ENCODE measurements around the gene APMAP.

The APMAP gene

DNA sequence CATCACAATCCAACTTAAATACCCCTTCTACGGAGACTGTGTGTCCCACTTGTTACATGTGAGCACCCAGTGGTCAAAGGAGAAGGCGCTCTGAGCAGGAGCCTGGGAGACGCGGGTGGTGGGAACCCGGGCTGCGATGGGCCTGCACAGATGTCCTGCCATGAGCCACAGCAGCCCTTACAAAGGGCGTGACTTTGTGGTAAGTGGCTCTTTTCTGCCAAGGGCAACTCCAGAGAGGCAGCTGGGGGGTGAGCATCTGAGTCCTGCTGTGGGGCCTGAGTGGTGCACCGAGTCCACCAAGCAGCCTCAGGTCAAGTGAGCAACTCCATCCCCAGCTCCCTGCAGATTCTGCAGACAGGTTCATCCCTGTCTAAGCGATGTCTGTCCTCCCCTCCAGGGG lies 77.1 kb downstream of the APMAP start:
- Histone ChIP-seq H3K4me2 (ENCODE audit: low read length) (no peak overlapping the region), H2AFZ (ENCODE audit: low read depth, low read length) (no peak overlapping the region), H3K27me3 (ENCODE audit: low read depth, low read length) (peaks cover 15% of the 10 kb centered on the region; the same call in 1 of the 2 replicates), H3K4me3 (ENCODE audit: low read length) (no peak overlapping the region), H3K4me1 (ENCODE audit: low read length) (peaks cover 25% of the 10 kb centered on the region), H3K9me3 (ENCODE audit: insufficient read depth, low read length) (no peaks in the 10 kb centered on the region), H3K36me3 (replicated peaks; ENCODE audit: low read depth, low read length) (no peaks in the 10 kb centered on the region), H4K20me1 (ENCODE audit: insufficient read depth, low read length) (no peaks in the 10 kb centered on the region), H3K9ac (ENCODE audit: low read length) (no peak overlapping the region), H3K27ac (ENCODE audit: low read length) (no peak overlapping the region), H3K79me2 (ENCODE audit: low read length) (no peaks in the 10 kb centered on the region)
- no peak for TF ChIP-seq EZH2phosphoT487 (IDR thresholded peaks at IDR 0.05; ENCODE audit: low read depth)
- TF ChIP-seq, protein P1, sequence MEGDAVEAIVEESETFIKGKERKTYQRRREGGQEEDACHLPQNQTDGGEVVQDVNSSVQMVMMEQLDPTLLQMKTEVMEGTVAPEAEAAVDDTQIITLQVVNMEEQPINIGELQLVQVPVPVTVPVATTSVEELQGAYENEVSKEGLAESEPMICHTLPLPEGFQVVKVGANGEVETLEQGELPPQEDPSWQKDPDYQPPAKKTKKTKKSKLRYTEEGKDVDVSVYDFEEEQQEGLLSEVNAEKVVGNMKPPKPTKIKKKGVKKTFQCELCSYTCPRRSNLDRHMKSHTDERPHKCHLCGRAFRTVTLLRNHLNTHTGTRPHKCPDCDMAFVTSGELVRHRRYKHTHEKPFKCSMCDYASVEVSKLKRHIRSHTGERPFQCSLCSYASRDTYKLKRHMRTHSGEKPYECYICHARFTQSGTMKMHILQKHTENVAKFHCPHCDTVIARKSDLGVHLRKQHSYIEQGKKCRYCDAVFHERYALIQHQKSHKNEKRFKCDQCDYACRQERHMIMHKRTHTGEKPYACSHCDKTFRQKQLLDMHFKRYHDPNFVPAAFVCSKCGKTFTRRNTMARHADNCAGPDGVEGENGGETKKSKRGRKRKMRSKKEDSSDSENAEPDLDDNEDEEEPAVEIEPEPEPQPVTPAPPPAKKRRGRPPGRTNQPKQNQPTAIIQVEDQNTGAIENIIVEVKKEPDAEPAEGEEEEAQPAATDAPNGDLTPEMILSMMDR (IDR thresholded peaks at IDR 0.05; ENCODE audit: low read depth, low read length) = no peak

DNA sequence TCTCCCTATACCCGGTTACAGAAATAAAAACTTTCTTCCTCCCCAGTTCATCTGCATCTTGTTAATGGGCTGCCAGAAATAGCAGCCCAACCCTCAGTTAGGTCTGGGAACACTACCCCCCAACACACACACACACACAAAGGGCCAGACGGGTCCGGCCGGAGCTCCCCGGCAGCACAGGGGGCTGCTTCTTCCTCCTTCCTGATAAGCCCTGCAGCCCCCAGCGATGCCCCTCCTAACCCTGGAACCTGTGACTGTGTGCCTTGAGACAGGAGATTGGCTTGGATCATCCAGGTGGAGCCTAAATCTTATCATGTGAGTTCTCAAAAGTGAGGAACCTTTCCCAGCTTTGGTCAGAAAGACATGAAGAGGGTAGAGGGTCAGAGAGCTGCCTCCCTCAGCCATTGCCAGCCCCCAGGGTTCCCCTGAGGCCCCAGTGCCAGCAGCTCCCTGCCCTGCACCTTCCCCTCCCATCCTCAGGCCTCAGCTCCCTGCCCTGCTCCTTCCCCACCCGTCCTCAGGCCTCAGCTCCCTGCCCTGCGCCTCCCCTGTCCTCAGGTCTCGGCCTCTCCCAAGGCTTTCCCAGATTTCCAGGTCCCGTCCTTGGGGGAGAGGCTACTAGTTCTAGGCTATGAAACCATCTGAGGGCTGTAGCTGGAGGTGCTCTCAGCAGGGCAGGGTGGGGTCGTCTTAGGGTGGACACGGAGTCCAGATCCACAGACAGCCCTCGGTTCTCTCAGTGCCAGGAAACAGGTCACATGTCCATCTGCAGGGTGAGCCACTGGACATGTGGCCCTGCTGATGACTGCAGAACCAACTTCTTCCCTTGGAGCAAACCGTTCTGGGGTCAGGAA lies 77.9 kb downstream of the APMAP start:
- Histone ChIP-seq H3K9me3 (ENCODE audit: insufficient read depth, low read length) (no peaks in the 10 kb centered on the region), H3K36me3 (replicated peaks; ENCODE audit: low read depth, low read length) (no peaks in the 10 kb centered on the region), H3K27me3 (ENCODE audit: low read depth, low read length) (peaks cover 15% of the 10 kb centered on the region; the same call in 1 of the 2 replicates), H3K4me3 (ENCODE audit: low read length) (no peak overlapping the region), H3K9ac (ENCODE audit: low read length) (no peak overlapping the region), H3K79me2 (ENCODE audit: low read length) (no peaks in the 10 kb centered on the region), H2AFZ (ENCODE audit: low read depth, low read length) (no peak overlapping the region), H4K20me1 (ENCODE audit: insufficient read depth, low read length) (no peaks in the 10 kb centered on the region), H3K27ac (ENCODE audit: low read length) (no peak overlapping the region), H3K4me2 (ENCODE audit: low read length) (no peak overlapping the region), H3K4me1 (ENCODE audit: low read length) (peaks cover 24% of the 10 kb centered on the region)
- TF ChIP-seq, protein P1 (IDR thresholded peaks at IDR 0.05; ENCODE audit: low read depth, low read length) = no peak
- no peak for TF ChIP-seq EZH2phosphoT487 (IDR thresholded peaks at IDR 0.05; ENCODE audit: low read depth)

DNA sequence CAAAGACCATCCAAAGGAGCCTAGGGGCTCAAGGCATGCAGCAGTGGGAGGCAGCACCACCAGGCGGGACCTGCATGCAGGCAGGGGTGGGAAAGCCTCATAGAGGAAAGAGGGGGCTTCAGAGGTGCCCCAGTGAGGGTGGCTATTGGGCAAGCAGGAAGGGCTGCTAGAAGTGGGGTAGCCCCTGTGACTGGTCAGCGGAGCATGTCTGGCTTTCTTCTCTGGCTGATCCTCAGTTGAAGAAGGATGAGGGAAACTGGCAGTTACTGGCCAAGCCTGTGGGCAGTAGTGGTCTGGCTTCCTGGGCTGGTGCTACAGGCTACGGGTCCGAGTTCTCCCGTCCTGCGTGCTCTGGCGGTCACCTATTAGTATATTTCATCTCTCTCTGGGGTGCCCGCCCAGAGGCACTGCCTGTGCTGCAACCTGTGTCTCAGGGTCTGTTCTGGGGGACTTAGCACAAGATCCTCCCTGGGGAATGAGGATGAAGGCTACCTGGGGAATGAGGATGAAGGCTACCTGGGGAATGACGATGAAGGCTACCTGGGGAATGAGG lies 79.4 kb downstream of the APMAP start:
- no peak overlapping the region for H3K27ac ChIP-seq (ENCODE audit: low read length)
- 0 out of 2 replicates have a peak, but pooled peaks cover 6% of the 10 kb centered on the region for H3K9me3 ChIP-seq (ENCODE audit: insufficient read depth, low read length)
- no peaks in the 10 kb centered on the region for H3K79me2 ChIP-seq (ENCODE audit: low read length)
- H3K36me3 ChIP-seq (replicated peaks; ENCODE audit: low read depth, low read length) = no peaks in the 10 kb centered on the region
- H3K4me1 ChIP-seq (ENCODE audit: low read length) = peaks cover 10% of the 10 kb centered on the region
- no peak overlapping the region for H3K4me2 ChIP-seq (ENCODE audit: low read length)
- H3K27me3 ChIP-seq (ENCODE audit: low read depth, low read length) = peaks cover 15% of the 10 kb centered on the region; the same call in 1 of the 2 replicates
- no peak overlapping the region for H3K4me3 ChIP-seq (ENCODE audit: low read length)
- no peak overlapping the region for H2AFZ ChIP-seq (ENCODE audit: low read depth, low read length)
- H4K20me1 ChIP-seq (ENCODE audit: insufficient read depth, low read length) = no peaks in the 10 kb centered on the region
- no peak overlapping the region for H3K9ac ChIP-seq (ENCODE audit: low read length)
- no peak for TF ChIP-seq EZH2phosphoT487 (IDR thresholded peaks at IDR 0.05; ENCODE audit: low read depth)
- TF ChIP-seq, protein P1 (IDR thresholded peaks at IDR 0.05; ENCODE audit: low read depth, low read length) = no peak

All from OCI-LY3 (cell line).